ENCODE data around the gene LMOD1. TPM values are rescaled to one million over a fixed set of nuclear protein-coding genes. Genes with fewer than 3 reads are reported as not detected.

The LMOD1 gene
- total RNA-seq, 6 experiments from 2014 or later = 19.0 to 37.4 (median 36.5) TPM

DNA sequence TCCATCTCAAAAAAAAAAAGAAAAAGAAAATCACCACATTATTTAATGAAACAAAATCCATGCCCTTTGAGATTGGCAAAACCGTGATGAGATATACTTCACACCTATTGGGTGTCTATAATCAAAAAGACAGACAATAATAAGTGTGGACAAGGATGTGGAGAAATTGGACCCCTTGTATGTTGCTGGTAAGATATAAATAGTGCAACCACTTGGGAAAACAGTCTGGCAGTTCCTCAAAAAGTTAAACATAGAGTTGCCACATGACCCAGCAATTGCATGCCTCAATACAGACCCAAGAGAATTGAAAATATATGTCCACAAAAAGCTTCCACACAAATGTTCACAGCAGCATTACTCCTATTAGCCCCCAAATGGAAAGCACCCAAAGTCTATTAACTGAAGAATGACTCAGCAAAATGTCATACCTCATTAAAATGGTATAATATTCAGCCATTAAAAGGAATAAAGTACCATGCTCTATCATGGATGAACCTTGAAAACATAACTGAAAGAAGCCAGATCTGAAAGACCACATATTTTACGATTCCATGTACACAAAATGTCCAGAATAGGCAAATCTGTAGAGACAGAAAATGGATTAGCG lies 24.3 kb downstream of the LMOD1 start:
- peak overlapping the region; percentile 15; the same call in 1 of the 2 replicates for H3K27ac Mint-ChIP-seq
- H3K36me3 Mint-ChIP-seq (ENCODE audit: low read depth) = peaks cover 22% of the 10 kb centered on the region
- no peaks in the 10 kb centered on the region for H3K9me3 Mint-ChIP-seq
- peaks cover 1% of the 10 kb centered on the region for H3K27me3 Mint-ChIP-seq (ENCODE audit: insufficient read depth)
- DNase-seq = no peak
- H3K4me1 Mint-ChIP-seq (ENCODE audit: low read depth) = peaks cover 40% of the 10 kb centered on the region
- H3K4me3 Mint-ChIP-seq = no peak overlapping the region
- TF ChIP-seq CTCF (IDR thresholded peaks at IDR 0.05) = no peak

- peak overlapping the region; percentile 70 for H3K4me3 Mint-ChIP-seq
- H3K36me3 Mint-ChIP-seq (ENCODE audit: low read depth) = peaks cover 38% of the 10 kb centered on the region
- TF ChIP-seq CTCF (IDR thresholded peaks at IDR 0.05) = no peak
- H3K9me3 Mint-ChIP-seq = no peaks in the 10 kb centered on the region
- peak overlapping the region; percentile 91 for H3K27ac Mint-ChIP-seq
- peaks cover 65% of the 10 kb centered on the region for H3K4me1 Mint-ChIP-seq (ENCODE audit: low read depth)
- no peak for DNase-seq
- peaks cover 4% of the 10 kb centered on the region for H3K27me3 Mint-ChIP-seq (ENCODE audit: insufficient read depth)
Measured at GRCh38 chr1:201918343-201918742, 28.0 kb downstream of the LMOD1 start.

- TF ChIP-seq CTCF (IDR thresholded peaks at IDR 0.05) = no peak
- no peaks in the 10 kb centered on the region for H3K9me3 Mint-ChIP-seq
- peak overlapping the region; percentile 91 for H3K27ac Mint-ChIP-seq
- peaks cover 38% of the 10 kb centered on the region for H3K36me3 Mint-ChIP-seq (ENCODE audit: low read depth)
- peaks cover 4% of the 10 kb centered on the region for H3K27me3 Mint-ChIP-seq (ENCODE audit: insufficient read depth)
- H3K4me1 Mint-ChIP-seq (ENCODE audit: low read depth) = peaks cover 64% of the 10 kb centered on the region
- peak overlapping the region; percentile 70 for H3K4me3 Mint-ChIP-seq
- DNase-seq = peak; percentile 86
Measured at GRCh38 chr1:201917362-201918033, 28.9 kb downstream of the LMOD1 start.

- no peak; the same call in 1 of the 2 replicates for TF ChIP-seq CTCF (IDR thresholded peaks at IDR 0.05)
- Mint-ChIP-seq H3K27ac (peak overlapping the region; percentile 91), H3K9me3 (no peaks in the 10 kb centered on the region), H3K27me3 (ENCODE audit: insufficient read depth) (peaks cover 4% of the 10 kb centered on the region), H3K4me3 (peak overlapping the region; percentile 70), H3K36me3 (ENCODE audit: low read depth) (peaks cover 31% of the 10 kb centered on the region), H3K4me1 (ENCODE audit: low read depth) (peaks cover 57% of the 10 kb centered on the region)
- DNase-seq = peak; percentile 86
Measured at GRCh38 chr1:201916649-201917249, 29.6 kb downstream of the LMOD1 start.

- H3K4me1 Mint-ChIP-seq (ENCODE audit: low read depth) = peaks cover 49% of the 10 kb centered on the region
- TF ChIP-seq CTCF (IDR thresholded peaks at IDR 0.05) = no peak
- H3K27ac Mint-ChIP-seq = no peak overlapping the region
- peaks cover 16% of the 10 kb centered on the region; the same call in 1 of the 2 replicates for H3K36me3 Mint-ChIP-seq (ENCODE audit: low read depth)
- no peaks in the 10 kb centered on the region for H3K9me3 Mint-ChIP-seq
- H3K27me3 Mint-ChIP-seq (ENCODE audit: insufficient read depth) = peaks cover 6% of the 10 kb centered on the region
- H3K4me3 Mint-ChIP-seq = no peak overlapping the region
- no peak for DNase-seq
Measured at GRCh38 chr1:201914456-201915235, 31.7 kb downstream of the LMOD1 start.
